Measurements from ENCODE around the gene DUSP1. TPM values are rescaled to one million over a fixed set of nuclear protein-coding genes. Genes with fewer than 3 reads are reported as not detected.

Gene DUSP1
- total RNA-seq, 1 donor from 2014 or later: 21.2 TPM

- no peaks in the 10 kb centered on the region for H3K9me3 Mint-ChIP-seq
- ATAC-seq (ENCODE audit: low read depth) (no peak), DNase-seq (no peak)
- no peaks in the 10 kb centered on the region for H3K27me3 Mint-ChIP-seq
- H3K4me3 Mint-ChIP-seq: peak overlapping the region; percentile 82
- CTCF ChIA-PET: interaction anchor here (0.6 to 3.1 kb wide), 3 partner anchors 37 to 125 kb away, joined by 3 to 26 read pairs (median 3); partner anchors contain the start of gene DUSP1
- H3K4me1 Mint-ChIP-seq: peaks cover 15% of the 10 kb centered on the region
- no peaks in the 10 kb centered on the region for H3K36me3 Mint-ChIP-seq (ENCODE audit: low read depth)
- intact Hi-C loops (cut with micrococcal nuclease): loop anchor here (1.0 kb wide), 6 partner anchors 14 to 43 kb away; no protein-coding TSS in a partner anchor
- POLR2A ChIA-PET: interaction anchor here (0.6 to 2.8 kb wide), 18 partner anchors 11 to 337 kb away, joined by 3 to 79 read pairs (median 6); partner anchors contain the start of genes DUSP1, ERGIC1 and RPL26L1
- no peak for TF ChIP-seq CTCF (IDR thresholded peaks at IDR 0.05)
- peak overlapping the region; percentile 85 for H3K27ac Mint-ChIP-seq
Measured at GRCh38 chr5:172807766-172808311, 36.8 kb upstream of the DUSP1 start.

GRCh38 chr5:172806897-172807672 is 36.1 kb upstream of the DUSP1 start:
- peak; percentile 68 for DNase-seq
- ChIA-PET POLR2A (interaction anchor here (0.6 to 2.8 kb wide), 20 partner anchors 10 to 338 kb away, joined by 3 to 79 read pairs (median 6); partner anchors contain the start of genes DUSP1, ERGIC1 and RPL26L1), CTCF (interaction anchor here (0.6 to 3.1 kb wide), 3 partner anchors 36 to 125 kb away, joined by 3 to 26 read pairs (median 3); partner anchors contain the start of gene DUSP1)
- peak overlapping the region; percentile 82 for H3K4me3 Mint-ChIP-seq
- H3K4me1 Mint-ChIP-seq: peaks cover 15% of the 10 kb centered on the region
- ATAC-seq (ENCODE audit: low read depth): peak; percentile 99
- H3K36me3 Mint-ChIP-seq (ENCODE audit: low read depth): no peaks in the 10 kb centered on the region
- H3K27me3 Mint-ChIP-seq: no peaks in the 10 kb centered on the region
- intact Hi-C loops (cut with micrococcal nuclease): loop anchor here (1.0 kb wide), 6 partner anchors 13 to 43 kb away; no protein-coding TSS in a partner anchor
- no peak for TF ChIP-seq CTCF (IDR thresholded peaks at IDR 0.05)
- H3K27ac Mint-ChIP-seq: peak overlapping the region; percentile 85
- H3K9me3 Mint-ChIP-seq: no peaks in the 10 kb centered on the region

GRCh38 chr5:172805736-172806255 is 34.8 kb upstream of the DUSP1 start:
- Mint-ChIP-seq H3K4me3 (no peak overlapping the region), H3K4me1 (peaks cover 15% of the 10 kb centered on the region), H3K27me3 (no peaks in the 10 kb centered on the region), H3K9me3 (no peaks in the 10 kb centered on the region), H3K36me3 (ENCODE audit: low read depth) (no peaks in the 10 kb centered on the region), H3K27ac (peak overlapping the region; percentile 63)
- ChIA-PET POLR2A (interaction anchor here (1.4 to 2.8 kb wide), 2 partner anchors 12 to 33 kb away, joined by 3 to 79 read pairs; partner anchors contain the start of gene DUSP1), CTCF (interaction anchor here (3.1 kb wide), 1 partner anchor 35 kb away, joined by 26 read pairs; the partner anchor contains the start of gene DUSP1)
- ATAC-seq (ENCODE audit: low read depth) (no peak), DNase-seq (no peak)
- intact Hi-C loops (cut with micrococcal nuclease): no loop called here
- no peak for TF ChIP-seq CTCF (IDR thresholded peaks at IDR 0.05)

GRCh38 chr5:172805018-172805683 is 34.2 kb upstream of the DUSP1 start:
- ChIA-PET POLR2A (interaction anchor here (0.6 to 2.8 kb wide), 4 partner anchors 11 to 33 kb away, joined by 3 to 79 read pairs (median 8); partner anchors contain the start of gene DUSP1), CTCF (interaction anchor here (3.1 kb wide), 1 partner anchor 34 kb away, joined by 26 read pairs; the partner anchor contains the start of gene DUSP1)
- no peak for TF ChIP-seq CTCF (IDR thresholded peaks at IDR 0.05)
- DNase-seq (no peak), ATAC-seq (ENCODE audit: low read depth) (no peak)
- Mint-ChIP-seq H3K27me3 (no peaks in the 10 kb centered on the region), H3K36me3 (ENCODE audit: low read depth) (no peaks in the 10 kb centered on the region), H3K9me3 (no peaks in the 10 kb centered on the region), H3K4me1 (peaks cover 15% of the 10 kb centered on the region), H3K27ac (no peak overlapping the region), H3K4me3 (no peak overlapping the region)
- intact Hi-C loops (cut with micrococcal nuclease): no loop called here

Data from activated B cell treated with CpG ODN at 0.5 μM for 24 hours (primary cell).